ENCODE results near the gene NOL12. TPM values are rescaled to one million over a fixed set of nuclear protein-coding genes. Genes with fewer than 3 reads are reported as not detected.

The NOL12 gene
- total RNA-seq, 1 donor from 2014 or later, result 18.1 TPM

DNA sequence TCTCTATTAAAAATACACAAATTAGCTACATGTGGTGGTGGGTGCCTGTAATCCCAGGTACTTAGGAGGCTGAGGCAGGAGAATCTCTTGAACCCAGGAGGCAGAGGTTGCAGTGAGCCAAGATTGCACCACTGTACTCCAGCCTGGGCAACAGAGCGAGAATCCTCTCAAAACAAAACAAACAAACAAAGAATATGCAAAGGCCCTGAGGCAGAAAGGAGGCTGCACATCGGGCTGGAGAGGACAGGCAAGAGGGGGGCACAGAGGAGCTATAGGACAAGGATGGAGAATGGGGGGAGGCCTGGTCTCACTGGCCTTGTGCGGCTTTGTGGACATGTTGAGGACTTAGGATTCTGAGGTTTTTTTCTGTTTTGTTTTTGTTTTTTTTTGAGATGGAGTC is 19.1 kb downstream of the NOL12 start:
- Mint-ChIP-seq H3K27me3 (ENCODE audit: low read depth, unreplicated experiment) (no peaks in the 10 kb centered on the region), H3K4me3 (ENCODE audit: unreplicated experiment) (no peak overlapping the region), H3K9me3 (ENCODE audit: unreplicated experiment) (no peaks in the 10 kb centered on the region), H3K4me1 (ENCODE audit: low read depth, unreplicated experiment) (no peaks in the 10 kb centered on the region), H3K27ac (ENCODE audit: unreplicated experiment) (no peak overlapping the region), H3K36me3 (ENCODE audit: low read depth, unreplicated experiment) (peaks cover 24% of the 10 kb centered on the region)
- Histone ChIP-seq H3K36me3 (ENCODE audit: insufficient read depth, low read length) (no peaks in the 10 kb centered on the region), H3K27me3 (ENCODE audit: insufficient read depth, low read length) (no peaks in the 10 kb centered on the region), H2AFZ (ENCODE audit: low read depth, low read length) (no peak overlapping the region), H3K4me2 (ENCODE audit: low read length) (no peak overlapping the region), H3K4me3 (ENCODE audit: insufficient read depth, low read depth, low read length) (no peak overlapping the region), H3K9ac (ENCODE audit: low read length) (no peak overlapping the region), H3K79me2 (ENCODE audit: insufficient read depth, low read length) (no peaks in the 10 kb centered on the region), H3K4me1 (ENCODE audit: insufficient read depth, low read length) (no peaks in the 10 kb centered on the region), H3K27ac (ENCODE audit: low read depth, low read length) (no peak overlapping the region), H4K20me1 (ENCODE audit: insufficient read depth, low read length) (no peaks in the 10 kb centered on the region), H3K9me3 (ENCODE audit: insufficient read depth, low read depth, low read length) (no peaks in the 10 kb centered on the region)
- DNase-seq (ENCODE audit: low read depth), result no peak
- FAIRE-seq, result no peak
- TF ChIP-seq EZH2 (IDR thresholded peaks at IDR 0.05; ENCODE audit: insufficient read depth, low read length), result no peak
- TF ChIP-seq, protein P1, sequence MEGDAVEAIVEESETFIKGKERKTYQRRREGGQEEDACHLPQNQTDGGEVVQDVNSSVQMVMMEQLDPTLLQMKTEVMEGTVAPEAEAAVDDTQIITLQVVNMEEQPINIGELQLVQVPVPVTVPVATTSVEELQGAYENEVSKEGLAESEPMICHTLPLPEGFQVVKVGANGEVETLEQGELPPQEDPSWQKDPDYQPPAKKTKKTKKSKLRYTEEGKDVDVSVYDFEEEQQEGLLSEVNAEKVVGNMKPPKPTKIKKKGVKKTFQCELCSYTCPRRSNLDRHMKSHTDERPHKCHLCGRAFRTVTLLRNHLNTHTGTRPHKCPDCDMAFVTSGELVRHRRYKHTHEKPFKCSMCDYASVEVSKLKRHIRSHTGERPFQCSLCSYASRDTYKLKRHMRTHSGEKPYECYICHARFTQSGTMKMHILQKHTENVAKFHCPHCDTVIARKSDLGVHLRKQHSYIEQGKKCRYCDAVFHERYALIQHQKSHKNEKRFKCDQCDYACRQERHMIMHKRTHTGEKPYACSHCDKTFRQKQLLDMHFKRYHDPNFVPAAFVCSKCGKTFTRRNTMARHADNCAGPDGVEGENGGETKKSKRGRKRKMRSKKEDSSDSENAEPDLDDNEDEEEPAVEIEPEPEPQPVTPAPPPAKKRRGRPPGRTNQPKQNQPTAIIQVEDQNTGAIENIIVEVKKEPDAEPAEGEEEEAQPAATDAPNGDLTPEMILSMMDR (IDR thresholded peaks at IDR 0.05; ENCODE audit: insufficient read depth, low read depth, low read length), result no peak

DNA sequence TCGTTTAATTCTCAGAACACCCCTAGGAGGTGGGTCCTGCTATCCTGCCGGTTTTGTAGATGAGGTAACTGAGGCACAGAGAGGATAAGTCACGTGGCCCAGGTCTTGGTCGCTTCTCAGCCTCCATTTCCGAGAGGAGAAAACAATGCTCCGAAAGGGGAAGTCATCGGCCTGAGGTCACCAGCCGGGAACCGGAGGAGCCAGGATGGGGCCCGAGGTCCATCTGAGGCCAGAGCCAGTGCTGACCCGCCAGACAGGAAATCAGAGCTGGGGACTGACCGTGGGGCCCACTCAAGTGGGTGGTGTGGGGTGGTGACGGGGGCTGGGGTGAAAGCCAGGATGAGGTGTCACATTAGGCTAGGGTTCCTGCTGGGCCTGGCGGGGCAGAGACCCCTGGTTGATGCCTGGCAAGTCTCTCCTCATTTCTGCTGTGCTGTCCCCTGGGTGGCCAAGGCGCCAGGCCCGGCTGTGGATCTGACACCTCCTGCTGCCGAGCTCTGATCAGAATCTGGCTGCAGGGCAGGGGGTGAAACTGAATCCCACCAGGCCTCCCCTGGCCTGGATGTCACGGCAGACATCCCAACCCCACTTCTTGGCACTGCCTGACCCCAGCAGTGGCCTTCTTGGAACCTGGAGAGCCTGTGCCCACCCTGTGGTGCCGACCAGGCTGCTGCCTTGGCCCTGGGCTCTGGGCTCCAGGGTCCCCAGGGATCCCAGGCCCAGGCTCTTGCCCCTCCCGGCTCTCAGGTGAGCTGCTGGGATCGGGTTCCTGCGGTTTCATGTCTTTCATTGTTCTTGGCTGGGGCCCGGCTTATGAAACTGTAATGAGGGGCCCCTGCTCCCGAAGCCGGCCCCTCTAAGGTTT is 22.7 kb downstream of the NOL12 start:
- Mint-ChIP-seq H3K4me1 (ENCODE audit: low read depth, unreplicated experiment) (no peaks in the 10 kb centered on the region), H3K27ac (ENCODE audit: unreplicated experiment) (no peak overlapping the region), H3K9me3 (ENCODE audit: unreplicated experiment) (no peaks in the 10 kb centered on the region), H3K4me3 (ENCODE audit: unreplicated experiment) (no peak overlapping the region), H3K27me3 (ENCODE audit: low read depth, unreplicated experiment) (no peaks in the 10 kb centered on the region), H3K36me3 (ENCODE audit: low read depth, unreplicated experiment) (peaks cover 19% of the 10 kb centered on the region)
- Histone ChIP-seq H3K4me3 (ENCODE audit: insufficient read depth, low read depth, low read length) (no peak overlapping the region), H3K4me1 (ENCODE audit: insufficient read depth, low read length) (no peaks in the 10 kb centered on the region), H3K79me2 (ENCODE audit: insufficient read depth, low read length) (no peaks in the 10 kb centered on the region), H3K9ac (ENCODE audit: low read length) (no peak overlapping the region), H4K20me1 (ENCODE audit: insufficient read depth, low read length) (no peaks in the 10 kb centered on the region), H3K9me3 (ENCODE audit: insufficient read depth, low read depth, low read length) (no peaks in the 10 kb centered on the region), H2AFZ (ENCODE audit: low read depth, low read length) (no peak overlapping the region), H3K27me3 (ENCODE audit: insufficient read depth, low read length) (no peaks in the 10 kb centered on the region), H3K4me2 (ENCODE audit: low read length) (no peak overlapping the region), H3K36me3 (ENCODE audit: insufficient read depth, low read length) (no peaks in the 10 kb centered on the region), H3K27ac (ENCODE audit: low read depth, low read length) (no peak overlapping the region)
- DNase-seq (ENCODE audit: low read depth) (no peak), FAIRE-seq (no peak)
- TF ChIP-seq, protein P1 (IDR thresholded peaks at IDR 0.05; ENCODE audit: insufficient read depth, low read depth, low read length), result no peak

GRCh38 chr22:37709445-37709765 is 23.3 kb downstream of the NOL12 start:
- TF ChIP-seq, protein P1 (IDR thresholded peaks at IDR 0.05; ENCODE audit: insufficient read depth, low read depth, low read length), result no peak
- TF ChIP-seq EZH2 (IDR thresholded peaks at IDR 0.05; ENCODE audit: insufficient read depth, low read length), result no peak
- Mint-ChIP-seq H3K27ac (ENCODE audit: unreplicated experiment) (no peak overlapping the region), H3K9me3 (ENCODE audit: unreplicated experiment) (no peaks in the 10 kb centered on the region), H3K4me1 (ENCODE audit: low read depth, unreplicated experiment) (no peaks in the 10 kb centered on the region), H3K4me3 (ENCODE audit: unreplicated experiment) (no peak overlapping the region), H3K27me3 (ENCODE audit: low read depth, unreplicated experiment) (no peaks in the 10 kb centered on the region), H3K36me3 (ENCODE audit: low read depth, unreplicated experiment) (peaks cover 18% of the 10 kb centered on the region)
- Histone ChIP-seq H3K9me3 (ENCODE audit: insufficient read depth, low read depth, low read length) (no peaks in the 10 kb centered on the region), H3K4me2 (ENCODE audit: low read length) (no peak overlapping the region), H3K36me3 (ENCODE audit: insufficient read depth, low read length) (no peaks in the 10 kb centered on the region), H3K4me1 (ENCODE audit: insufficient read depth, low read length) (no peaks in the 10 kb centered on the region), H2AFZ (ENCODE audit: low read depth, low read length) (no peak overlapping the region), H3K27me3 (ENCODE audit: insufficient read depth, low read length) (no peaks in the 10 kb centered on the region), H3K4me3 (ENCODE audit: insufficient read depth, low read depth, low read length) (no peak overlapping the region), H3K79me2 (ENCODE audit: insufficient read depth, low read length) (no peaks in the 10 kb centered on the region), H3K9ac (ENCODE audit: low read length) (no peak overlapping the region), H3K27ac (ENCODE audit: low read depth, low read length) (no peak overlapping the region), H4K20me1 (ENCODE audit: insufficient read depth, low read length) (no peaks in the 10 kb centered on the region)
- FAIRE-seq (no peak), DNase-seq (ENCODE audit: low read depth) (no peak)

All from astrocyte (in vitro differentiated cells and primary cell).